HL-60 (cell line): ENCODE data around the gene MTHFD1L.
"Not testable (repeated sequence)": the region's sequence is repeated elsewhere in the genome, so short reads cannot be mapped to it uniquely, and the experiment has no call there.

Experiments
- CTCF ChIP-seq: IDR thresholded peaks from one replicate; pipeline ENCODE4 v1.5.1; 2011; ENCODE audit warnings: low read length, control low read depth, inconsistent platforms; ENCODE audit not compliant: insufficient read depth
- POLR2AphosphoS5 ChIP-seq: IDR thresholded peaks from 2 replicates; pipeline ENCODE4 v1.6.1; 2012; ENCODE audit warnings: low read depth
- REST ChIP-seq: IDR thresholded peaks from 2 replicates; pipeline ENCODE4 v1.6.1; 2012; ENCODE audit warnings: low read depth; ENCODE audit not compliant: insufficient replicate concordance

GRCh38 chr6:151125651-151126416 is 260.3 kb downstream of the MTHFD1L start:
- TF ChIP-seq CTCF, POLR2AphosphoS5, REST: not testable (repeated sequence)
